Activated CD8-positive, alpha-beta T cell treated with anti-CD3 and anti-CD28 coated beads, Interleukin-2, amount 10 ng/mL, durations not matched to agents 7 days and 5 days (primary cell): ENCODE measurements around the gene SUCLG2. TPM values are rescaled to one million over a fixed set of nuclear protein-coding genes. Genes with fewer than 3 reads are reported as not detected.

ENCODE experiments used
- ATAC-seq: fragments of 150-1000 bp; cut with Tn5 transposase; one replicate; pipeline ENCODE4 v1.10.0; 2021; ENCODE audit warnings: moderate library complexity
- CTCF ChIA-PET: fragments of 350-600 bp; sonication (Branson Sonifier 250); formaldehyde crosslinking; loops from one replicate; lab custom pipeline; 2021; ENCODE audit warnings: antibody characterized with exemption; lab: Charles Lee
- POLR2A ChIA-PET: fragments of 350-600 bp; sonication (Branson Sonifier 250); formaldehyde crosslinking; loops from one replicate; lab custom pipeline; 2021; ENCODE audit warnings: antibody characterized with exemption; lab: Charles Lee
- DNase-seq: peaks from one replicate; pipeline ENCODE4 v3.0.0-alpha.2; 2020
- H3K27ac Mint-ChIP-seq: one replicate; pipeline ENCODE4 v1.8.0; 2021; ENCODE audit warnings: mild to moderate bottlenecking, mixed read lengths
- H3K27me3 Mint-ChIP-seq: one replicate; pipeline ENCODE4 v1.8.0; 2021; ENCODE audit warnings: low read depth, mixed read lengths
- H3K36me3 Mint-ChIP-seq: one replicate; pipeline ENCODE4 v1.8.0; 2021; ENCODE audit warnings: low read depth, mixed read lengths
- H3K4me1 Mint-ChIP-seq: one replicate; pipeline ENCODE4 v1.8.0; 2021; ENCODE audit warnings: low read depth, mixed read lengths
- H3K4me3 Mint-ChIP-seq: one replicate; pipeline ENCODE4 v1.8.0; 2021; ENCODE audit warnings: mild to moderate bottlenecking, mixed read lengths
- H3K9me3 Mint-ChIP-seq: one replicate; pipeline ENCODE4 v1.8.0; 2022; ENCODE audit warnings: mixed read lengths; ENCODE audit not compliant: insufficient read depth
- total RNA-seq, 2 experiments: library from RNA; stranded (reverse); gene quantifications; one replicate each; pipeline ENCODE4 v1.2.3, GENCODE V29; 2021

Gene SUCLG2
- total RNA-seq, 2 experiments from 2014 or later, result 51.7 to 55.0 TPM

GRCh38 chr3:67531181-67532101 lies 123.0 kb downstream of the SUCLG2 start:
- Mint-ChIP-seq H3K9me3 (no peaks in the 10 kb centered on the region), H3K36me3 (peaks cover 36% of the 10 kb centered on the region), H3K27ac (no peak overlapping the region), H3K4me3 (no peak overlapping the region), H3K27me3 (no peaks in the 10 kb centered on the region), H3K4me1 (peaks cover 3% of the 10 kb centered on the region)
- CTCF ChIA-PET, result interaction anchor here (1.6 kb wide), 1 partner anchor 10 kb away, joined by 3 read pairs; no protein-coding TSS in a partner anchor
- POLR2A ChIA-PET, result no interaction called here
- DNase-seq (no peak), ATAC-seq (no peak)

GRCh38 chr3:67529915-67530314 lies 124.5 kb downstream of the SUCLG2 start:
- POLR2A ChIA-PET, result interaction anchor here (0.6 kb wide), 1 partner anchor 178 kb away, joined by 3 read pairs; no protein-coding TSS in a partner anchor
- Mint-ChIP-seq H3K27ac (no peak overlapping the region), H3K4me1 (no peaks in the 10 kb centered on the region), H3K4me3 (no peak overlapping the region), H3K9me3 (no peaks in the 10 kb centered on the region), H3K27me3 (no peaks in the 10 kb centered on the region), H3K36me3 (peaks cover 45% of the 10 kb centered on the region)
- no peak for DNase-seq
- ATAC-seq, result no peak
- CTCF ChIA-PET, result interaction anchor here (1.1 kb wide), 1 partner anchor 416 kb away, joined by 4 read pairs; no protein-coding TSS in a partner anchor

GRCh38 chr3:67529337-67529736 lies 125.1 kb downstream of the SUCLG2 start:
- no peaks in the 10 kb centered on the region for H3K27me3 Mint-ChIP-seq
- POLR2A ChIA-PET, result no interaction called here
- H3K36me3 Mint-ChIP-seq, result peaks cover 50% of the 10 kb centered on the region
- H3K27ac Mint-ChIP-seq, result no peak overlapping the region
- H3K9me3 Mint-ChIP-seq, result no peaks in the 10 kb centered on the region
- ATAC-seq (no peak), DNase-seq (no peak)
- H3K4me3 Mint-ChIP-seq, result no peak overlapping the region
- H3K4me1 Mint-ChIP-seq, result no peaks in the 10 kb centered on the region
- CTCF ChIA-PET, result interaction anchor here (1.1 kb wide), 1 partner anchor 415 kb away, joined by 4 read pairs; no protein-coding TSS in a partner anchor

GRCh38 chr3:67526246-67526645 lies 128.2 kb downstream of the SUCLG2 start:
- Mint-ChIP-seq H3K9me3 (no peaks in the 10 kb centered on the region), H3K27ac (no peak overlapping the region), H3K27me3 (no peaks in the 10 kb centered on the region), H3K4me1 (no peaks in the 10 kb centered on the region), H3K4me3 (no peak overlapping the region), H3K36me3 (peaks cover 49% of the 10 kb centered on the region)
- POLR2A ChIA-PET, result no interaction called here
- ATAC-seq, result no peak
- DNase-seq, result no peak
- CTCF ChIA-PET, result no interaction called here

- no peak overlapping the region for H3K27ac Mint-ChIP-seq
- CTCF ChIA-PET, result no interaction called here
- no peak for ATAC-seq
- no peak for DNase-seq
- H3K4me3 Mint-ChIP-seq, result no peak overlapping the region
- no peaks in the 10 kb centered on the region for H3K27me3 Mint-ChIP-seq
- H3K4me1 Mint-ChIP-seq, result no peaks in the 10 kb centered on the region
- POLR2A ChIA-PET, result no interaction called here
- H3K36me3 Mint-ChIP-seq, result peaks cover 60% of the 10 kb centered on the region
- H3K9me3 Mint-ChIP-seq, result no peaks in the 10 kb centered on the region
These were observed 130.4 kb downstream of the SUCLG2 start for GRCh38 chr3:67524046-67524445.

- Mint-ChIP-seq H3K27ac (no peak overlapping the region), H3K4me1 (no peaks in the 10 kb centered on the region), H3K9me3 (no peaks in the 10 kb centered on the region), H3K27me3 (no peaks in the 10 kb centered on the region), H3K36me3 (peaks cover 51% of the 10 kb centered on the region), H3K4me3 (no peak overlapping the region)
- ChIA-PET CTCF (interaction anchor here (1.6 kb wide), 1 partner anchor 10 kb away, joined by 3 read pairs; no protein-coding TSS in a partner anchor), POLR2A (no interaction called here)
- ATAC-seq, result no peak
- no peak for DNase-seq
These were observed 132.3 kb downstream of the SUCLG2 start for GRCh38 chr3:67522081-67522480.

GRCh38 chr3:67521053-67521646 lies 133.3 kb downstream of the SUCLG2 start:
- no peak for DNase-seq
- no peaks in the 10 kb centered on the region for H3K27me3 Mint-ChIP-seq
- no peaks in the 10 kb centered on the region for H3K4me1 Mint-ChIP-seq
- ChIA-PET POLR2A (no interaction called here), CTCF (interaction anchor here (1.6 kb wide), 1 partner anchor 11 kb away, joined by 3 read pairs; no protein-coding TSS in a partner anchor)
- ATAC-seq, result no peak
- peaks cover 49% of the 10 kb centered on the region for H3K36me3 Mint-ChIP-seq
- H3K9me3 Mint-ChIP-seq, result no peaks in the 10 kb centered on the region
- H3K4me3 Mint-ChIP-seq, result no peak overlapping the region
- H3K27ac Mint-ChIP-seq, result no peak overlapping the region

GRCh38 chr3:67518236-67518635 lies 136.2 kb downstream of the SUCLG2 start:
- ChIA-PET POLR2A (no interaction called here), CTCF (no interaction called here)
- H3K27me3 Mint-ChIP-seq, result no peaks in the 10 kb centered on the region
- no peak overlapping the region for H3K4me3 Mint-ChIP-seq
- no peaks in the 10 kb centered on the region for H3K9me3 Mint-ChIP-seq
- DNase-seq, result no peak
- no peak for ATAC-seq
- H3K36me3 Mint-ChIP-seq, result peaks cover 53% of the 10 kb centered on the region
- no peaks in the 10 kb centered on the region for H3K4me1 Mint-ChIP-seq
- H3K27ac Mint-ChIP-seq, result no peak overlapping the region

GRCh38 chr3:67517781-67518180 lies 136.6 kb downstream of the SUCLG2 start:
- peaks cover 56% of the 10 kb centered on the region for H3K36me3 Mint-ChIP-seq
- no peaks in the 10 kb centered on the region for H3K9me3 Mint-ChIP-seq
- H3K4me1 Mint-ChIP-seq, result no peaks in the 10 kb centered on the region
- H3K27me3 Mint-ChIP-seq, result no peaks in the 10 kb centered on the region
- ChIA-PET POLR2A (no interaction called here), CTCF (no interaction called here)
- H3K27ac Mint-ChIP-seq, result no peak overlapping the region
- ATAC-seq (no peak), DNase-seq (no peak)
- H3K4me3 Mint-ChIP-seq, result no peak overlapping the region

- CTCF ChIA-PET, result no interaction called here
- peaks cover 54% of the 10 kb centered on the region for H3K36me3 Mint-ChIP-seq
- ATAC-seq (no peak), DNase-seq (no peak)
- H3K27me3 Mint-ChIP-seq, result no peaks in the 10 kb centered on the region
- H3K9me3 Mint-ChIP-seq, result no peaks in the 10 kb centered on the region
- POLR2A ChIA-PET, result no interaction called here
- no peak overlapping the region for H3K27ac Mint-ChIP-seq
- H3K4me1 Mint-ChIP-seq, result no peaks in the 10 kb centered on the region
- H3K4me3 Mint-ChIP-seq, result no peak overlapping the region
These were observed 137.9 kb downstream of the SUCLG2 start for GRCh38 chr3:67516496-67516895.

GRCh38 chr3:67515778-67516177 lies 138.6 kb downstream of the SUCLG2 start:
- H3K4me3 Mint-ChIP-seq, result no peak overlapping the region
- no peak for ATAC-seq
- peaks cover 57% of the 10 kb centered on the region for H3K36me3 Mint-ChIP-seq
- H3K9me3 Mint-ChIP-seq, result no peaks in the 10 kb centered on the region
- no peaks in the 10 kb centered on the region for H3K27me3 Mint-ChIP-seq
- H3K4me1 Mint-ChIP-seq, result no peaks in the 10 kb centered on the region
- ChIA-PET POLR2A (no interaction called here), CTCF (no interaction called here)
- DNase-seq, result no peak
- no peak overlapping the region for H3K27ac Mint-ChIP-seq

GRCh38 chr3:67509471-67510075 lies 144.8 kb downstream of the SUCLG2 start:
- Mint-ChIP-seq H3K27me3 (no peaks in the 10 kb centered on the region), H3K36me3 (peaks cover 30% of the 10 kb centered on the region), H3K4me3 (no peak overlapping the region), H3K9me3 (no peaks in the 10 kb centered on the region), H3K27ac (no peak overlapping the region), H3K4me1 (no peaks in the 10 kb centered on the region)
- DNase-seq (no peak), ATAC-seq (no peak)
- ChIA-PET POLR2A (no interaction called here), CTCF (no interaction called here)
